ENCODE data around the gene LRRK1. TPM values are rescaled to one million over a fixed set of nuclear protein-coding genes. Genes with fewer than 3 reads are reported as not detected.

LRRK1 gene
- total RNA-seq, 1 donor from 2014 or later = 4.8 TPM

DNA sequence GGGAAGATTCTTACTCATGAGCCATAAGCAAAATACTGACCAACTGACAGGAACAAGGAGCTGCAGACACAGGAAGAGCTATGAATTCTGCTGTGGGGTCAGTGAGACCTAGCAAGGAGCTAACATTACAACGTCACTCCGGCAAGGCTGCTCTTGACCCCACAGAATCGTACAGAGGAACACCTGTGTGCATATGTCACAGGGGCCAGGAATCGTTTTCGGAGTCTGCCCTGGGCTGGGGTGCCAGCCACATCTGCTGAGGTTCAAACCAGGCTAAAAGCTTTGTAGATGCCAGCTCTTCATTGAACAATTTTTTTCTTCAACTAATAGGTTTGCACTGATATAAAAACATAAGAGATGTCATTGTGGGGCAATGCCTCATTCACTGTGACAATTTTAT, 82.6 kb downstream of the LRRK1 start:
- no peak for DNase-seq (ENCODE audit: low read depth in 2 of 2)

DNA sequence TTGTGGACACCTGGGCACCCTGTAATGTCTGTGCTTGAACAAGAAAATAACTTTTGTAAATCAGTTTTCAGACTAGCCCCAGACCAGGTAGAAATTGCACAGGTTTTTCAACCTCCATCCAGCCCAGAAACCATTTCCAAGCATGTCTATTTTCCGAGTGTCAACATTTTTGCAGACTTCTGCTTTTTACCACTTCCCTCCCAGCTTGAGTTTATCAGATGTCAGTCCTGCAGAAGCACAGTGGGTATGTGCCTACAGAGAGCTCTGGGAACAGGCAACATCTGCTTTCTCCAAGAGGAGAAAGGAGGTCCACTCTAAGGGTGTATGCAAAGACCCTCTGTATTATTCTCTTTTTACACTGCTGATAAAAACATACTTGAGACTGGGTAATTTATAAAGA, 83.9 kb downstream of the LRRK1 start:
- no peak for DNase-seq (ENCODE audit: low read depth in 2 of 2)

DNA sequence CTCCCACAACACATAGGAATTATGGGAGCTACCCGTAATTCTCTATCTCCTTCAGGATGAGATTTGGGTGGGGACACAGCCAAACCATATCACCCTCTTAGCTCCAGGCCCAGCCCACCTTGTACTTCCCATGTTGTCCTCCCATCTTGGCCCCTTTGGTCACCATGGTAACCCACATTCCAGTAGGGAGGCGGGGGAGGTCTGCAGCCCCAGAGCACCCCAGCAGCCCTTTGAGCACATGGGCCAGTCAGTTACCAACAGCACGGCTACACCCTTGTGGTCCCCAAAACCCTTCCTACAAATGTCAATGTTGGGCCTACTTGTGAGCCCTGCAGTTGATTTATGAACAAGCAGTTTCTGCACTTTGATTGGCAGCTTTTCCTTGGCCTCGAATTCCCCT, 84.5 kb downstream of the LRRK1 start:
- no peak for DNase-seq (ENCODE audit: low read depth in 2 of 2)

DNA sequence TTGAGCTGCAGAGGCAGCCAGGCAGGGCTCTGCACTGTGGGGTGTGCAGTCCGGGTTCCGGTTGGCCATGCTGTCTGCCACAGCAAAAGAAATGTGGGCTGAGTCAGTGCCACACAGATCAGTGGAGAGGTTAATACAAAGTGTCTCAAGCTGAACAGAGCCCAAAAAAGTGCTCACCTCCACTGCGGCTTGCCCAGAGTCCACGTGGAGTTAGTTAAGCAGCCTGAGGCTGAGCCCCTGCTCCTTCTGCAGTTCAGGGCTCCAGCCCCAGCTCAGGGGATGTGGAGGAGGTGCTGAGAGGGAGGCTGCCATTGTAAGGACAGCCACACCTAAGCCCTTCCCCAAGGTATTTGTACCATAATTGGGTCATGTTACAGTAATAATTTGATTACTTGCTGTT, 85.3 kb downstream of the LRRK1 start:
- DNase-seq (ENCODE audit: low read depth in 2 of 2) = no peak

DNA sequence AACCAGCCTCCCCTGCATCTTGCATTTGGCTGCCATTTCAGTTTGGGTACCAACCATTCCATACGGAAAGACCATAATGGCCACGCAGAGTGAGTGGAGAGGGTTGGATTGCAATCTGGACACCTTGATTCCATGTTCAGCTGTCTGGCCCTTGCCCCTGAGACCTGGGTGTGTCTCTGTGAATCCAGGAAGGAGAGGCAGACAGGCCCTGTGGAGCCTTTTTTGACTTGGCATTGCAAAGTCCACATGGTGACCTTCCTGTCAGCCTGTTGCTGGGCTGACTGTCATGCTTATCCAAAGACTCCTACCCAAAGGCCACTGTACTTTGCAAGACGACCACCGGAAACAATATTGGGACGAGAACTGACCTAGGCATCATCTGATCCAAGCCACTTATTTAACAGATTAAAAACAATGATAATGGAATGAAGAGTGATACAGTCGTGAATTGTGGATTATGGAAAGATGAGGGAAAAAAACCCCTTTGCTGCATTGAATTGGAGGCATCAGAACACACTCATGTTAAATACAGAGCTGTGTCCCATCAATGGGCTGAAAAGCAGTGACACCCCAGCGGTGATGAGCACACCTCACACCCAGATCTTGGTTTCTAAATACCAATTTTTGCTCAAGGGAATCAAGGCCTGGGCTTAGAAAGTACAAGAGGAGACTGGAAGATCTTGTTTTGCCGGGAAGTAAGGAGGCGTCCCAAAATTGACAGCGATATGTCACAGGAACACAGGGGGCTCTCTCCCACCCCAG, 86.0 kb downstream of the LRRK1 start:
- DNase-seq (ENCODE audit: low read depth in 2 of 2) = no peak

DNA sequence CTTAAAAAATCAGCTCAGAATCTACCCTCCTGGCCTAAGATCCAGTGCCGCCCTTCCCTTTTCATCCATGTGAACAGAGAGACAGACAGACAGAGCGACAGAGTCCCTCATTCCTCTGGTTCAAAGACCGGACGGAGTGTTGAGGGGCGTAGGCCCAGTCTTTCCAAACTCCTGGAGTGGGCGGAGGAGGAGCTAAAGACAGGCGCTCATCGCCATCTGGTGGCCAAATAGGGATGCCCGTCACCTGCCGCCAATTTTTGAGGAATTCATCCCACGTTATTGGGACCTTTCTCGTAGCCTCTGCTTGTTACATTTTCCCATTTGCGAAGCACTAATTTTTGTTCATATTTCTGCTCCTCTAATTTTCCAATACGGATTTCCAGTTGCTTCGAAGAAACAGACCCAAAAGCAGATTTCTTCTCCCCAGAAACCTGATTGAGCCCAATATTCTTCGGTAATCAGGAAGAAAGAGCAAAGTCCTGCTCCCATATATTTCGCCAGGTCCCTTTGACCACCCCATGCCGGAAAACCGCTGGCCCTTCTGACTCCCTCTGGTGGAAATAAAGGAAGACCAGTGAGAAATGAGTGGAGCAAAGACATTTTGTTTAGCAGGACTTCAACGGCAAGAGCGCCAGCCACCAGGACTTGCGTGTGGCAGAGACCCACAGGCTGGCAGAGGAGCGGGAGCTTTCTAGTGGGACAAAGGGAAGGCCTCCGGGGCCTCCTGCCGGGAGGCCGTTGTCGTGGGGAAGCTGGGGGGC, 88.0 kb downstream of the LRRK1 start:
- peak; percentile 77 to 85 for DNase-seq (ENCODE audit: low read depth in 2 of 2)

DNA sequence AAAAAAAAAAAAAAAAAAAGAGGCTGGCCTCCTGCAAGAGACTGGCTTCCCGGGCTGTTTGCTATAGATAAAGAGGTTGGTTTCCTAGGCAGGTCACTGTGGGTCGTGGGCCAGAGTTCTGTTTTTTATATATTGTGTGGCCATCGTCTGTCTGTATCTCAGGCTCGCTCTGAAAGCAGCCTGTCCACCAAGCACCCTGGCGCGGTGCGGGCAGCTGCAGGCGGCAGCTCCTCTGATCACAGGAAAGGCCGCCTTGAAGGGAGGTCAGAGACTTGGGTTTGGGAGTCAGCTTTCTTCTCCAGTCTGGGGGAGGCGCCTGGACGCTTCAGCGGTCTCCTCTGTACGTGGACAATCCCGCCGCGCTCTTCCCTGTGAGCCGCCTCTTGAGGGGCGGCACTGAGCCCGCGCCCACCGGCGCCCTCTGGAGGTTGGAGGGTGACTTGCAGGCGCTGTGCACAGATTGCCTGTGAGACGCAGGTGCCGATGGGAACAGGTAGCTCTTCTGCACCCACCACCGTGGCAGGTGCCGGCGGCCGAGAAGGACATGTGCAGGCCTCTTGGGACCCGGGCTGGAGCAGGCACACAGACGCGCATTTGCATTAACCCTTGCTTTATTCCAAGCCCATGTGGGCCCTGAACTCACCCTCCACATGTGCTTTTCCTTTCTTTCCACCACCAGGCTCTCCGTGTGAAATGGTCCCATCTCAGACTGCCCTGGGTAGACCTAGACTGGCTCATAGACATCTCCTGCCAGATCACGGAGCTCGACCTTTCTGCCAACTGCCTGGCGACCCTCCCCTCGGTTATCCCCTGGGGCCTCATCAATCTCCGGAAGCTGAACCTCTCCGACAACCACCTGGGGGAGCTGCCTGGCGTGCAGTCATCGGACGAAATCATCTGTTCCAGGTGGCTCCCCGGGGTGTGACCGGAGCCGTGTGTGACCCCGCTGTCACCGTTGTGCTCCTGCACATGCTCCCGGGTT, 89.3 kb downstream of the LRRK1 start:
- peak; percentile 80 for DNase-seq (ENCODE audit: low read depth in 2 of 2)

DNA sequence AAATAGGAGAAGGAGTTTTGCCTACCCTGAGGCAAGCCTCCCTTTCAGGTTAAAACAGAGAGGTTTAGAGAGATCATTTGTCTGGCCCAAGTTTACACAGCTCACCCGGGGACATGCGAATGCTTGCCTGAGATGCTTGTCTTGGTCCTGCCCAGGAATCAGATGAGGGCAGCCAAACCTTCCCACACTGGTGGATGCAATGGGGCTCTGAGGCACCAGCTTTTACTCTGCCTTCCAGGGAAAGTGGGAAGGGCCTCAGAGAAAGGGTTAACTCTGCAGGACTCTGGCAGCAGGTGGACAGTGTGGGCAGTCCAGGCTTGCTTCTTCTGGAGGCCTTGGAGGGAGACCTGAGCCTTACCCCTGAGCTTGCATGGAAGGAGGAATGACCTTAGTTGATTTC, 90.0 kb downstream of the LRRK1 start:
- DNase-seq (ENCODE audit: low read depth in 2 of 2) = no peak

DNA sequence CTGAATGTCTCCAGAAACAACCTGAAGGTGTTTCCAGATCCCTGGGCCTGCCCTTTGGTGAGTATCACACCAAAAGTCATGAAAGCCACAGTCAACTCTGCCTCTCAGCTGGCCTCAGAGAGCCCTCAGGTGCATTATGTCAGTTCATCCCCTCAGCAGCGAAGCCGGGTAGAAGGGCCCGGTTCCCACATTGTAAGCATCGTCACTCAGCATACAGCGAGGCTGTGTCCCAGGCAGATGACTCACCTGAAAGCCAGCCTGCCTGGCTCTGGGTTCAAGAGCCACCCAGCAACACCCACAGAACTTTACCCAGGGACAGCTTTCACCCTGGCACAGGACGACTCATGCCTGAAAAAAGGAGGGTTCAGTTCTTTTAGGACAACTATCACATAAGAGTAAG, 91.6 kb downstream of the LRRK1 start:
- no peak for DNase-seq (ENCODE audit: low read depth in 2 of 2)

DNA sequence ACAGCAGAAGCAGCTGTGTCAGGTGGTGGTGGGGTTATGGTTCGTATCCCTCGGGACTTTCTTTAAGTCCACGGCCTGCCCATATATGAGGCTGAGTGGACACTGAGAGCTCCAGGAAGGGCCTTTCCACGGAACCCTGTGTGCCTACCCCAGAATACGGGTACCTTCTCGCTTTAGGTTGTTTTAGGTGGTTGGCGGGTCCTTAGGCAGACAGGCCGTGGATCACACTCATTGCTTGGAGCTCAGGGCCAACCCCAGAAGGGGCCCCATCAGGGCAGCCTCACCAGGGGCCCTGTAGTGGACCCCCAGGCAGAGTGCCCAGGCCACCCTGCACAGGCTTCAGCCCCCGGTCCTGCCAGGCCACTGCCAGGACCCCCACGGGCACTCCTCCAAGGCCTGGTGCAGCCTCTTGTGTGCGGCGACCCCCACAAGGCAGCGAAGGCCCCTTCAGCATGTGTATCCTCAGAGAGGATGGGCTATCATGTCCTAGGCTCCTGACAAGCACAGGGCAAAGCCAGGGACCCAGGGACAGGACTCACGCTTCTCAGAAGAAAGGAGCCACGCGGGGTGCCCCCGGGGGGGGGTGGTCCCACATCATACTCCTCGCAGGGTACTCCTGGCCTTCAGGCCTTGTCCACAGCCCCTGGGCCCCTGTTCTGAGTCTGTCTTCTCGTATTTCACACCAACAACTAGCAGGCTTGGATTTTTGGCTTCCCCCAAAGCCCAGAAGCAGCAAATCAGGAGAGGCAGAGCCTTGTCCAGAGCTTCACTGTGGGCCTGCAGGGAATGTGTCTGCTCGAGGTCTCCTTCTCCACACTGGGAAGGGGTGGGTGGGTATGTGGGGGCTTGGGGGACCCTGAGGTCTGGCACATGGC, 93.4 kb downstream of the LRRK1 start:
- no peak for DNase-seq (ENCODE audit: low read depth in 2 of 2)

DNA sequence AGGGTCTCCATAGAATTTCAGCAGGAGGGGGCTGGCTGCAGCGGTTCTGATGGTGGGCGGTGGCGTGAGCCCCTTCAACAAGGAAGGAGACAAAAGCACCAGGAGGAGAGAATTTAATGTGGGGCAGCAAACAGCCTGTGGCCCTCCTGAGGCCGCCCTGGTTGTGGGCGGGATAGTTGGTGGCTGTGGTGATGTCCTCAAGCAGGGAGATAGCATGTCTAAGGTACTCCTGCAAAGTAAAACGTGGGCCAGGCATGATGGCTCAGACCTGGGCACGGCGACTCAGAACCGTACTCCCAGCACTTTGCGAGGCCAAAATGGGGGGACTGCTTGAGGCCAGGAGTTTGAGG, 94.0 kb downstream of the LRRK1 start:
- DNase-seq (ENCODE audit: low read depth in 2 of 2) = no peak

DNA sequence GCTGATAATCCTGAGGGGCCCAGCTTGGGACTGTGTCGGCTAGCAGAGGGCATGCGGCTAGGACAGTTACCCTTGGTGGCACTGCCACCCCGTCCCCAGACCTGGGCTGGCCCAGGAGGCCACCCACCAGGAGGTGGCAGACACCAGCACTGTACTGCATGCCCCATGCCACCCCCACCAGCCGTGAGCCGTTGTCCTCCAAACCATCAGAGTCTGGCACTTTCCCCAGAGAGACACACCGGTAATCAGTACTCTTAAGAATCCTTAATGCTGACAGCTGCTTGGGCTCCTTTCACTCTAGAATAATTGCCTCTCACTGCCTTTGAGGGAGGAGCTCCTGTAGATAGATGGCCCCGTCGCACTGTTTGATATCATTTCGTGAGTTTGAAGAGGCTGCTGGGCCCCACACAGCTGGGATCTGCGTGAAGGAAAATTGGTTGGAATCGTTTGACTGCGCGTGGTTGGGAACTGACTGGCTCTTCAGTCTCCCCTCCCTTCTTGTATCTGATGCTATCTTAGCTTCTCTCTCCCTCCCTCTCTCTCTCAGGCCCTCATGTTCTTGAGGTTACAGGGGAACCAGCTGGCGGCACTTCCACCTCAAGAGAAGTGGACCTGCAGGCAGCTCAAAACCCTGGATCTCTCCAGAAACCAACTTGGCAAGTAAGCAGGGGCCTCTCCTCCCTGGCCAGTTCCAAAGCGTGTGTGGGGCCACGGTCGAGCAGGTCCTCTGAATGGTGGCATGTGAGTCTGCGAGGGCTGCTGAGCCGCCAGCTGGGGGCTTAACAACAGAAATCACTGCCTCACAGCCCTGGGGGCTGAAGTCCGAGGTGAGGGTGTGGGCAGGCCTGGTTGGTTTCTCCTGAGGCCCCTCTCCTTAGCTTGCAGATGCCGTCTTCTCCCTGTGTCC, 94.9 kb downstream of the LRRK1 start:
- DNase-seq (ENCODE audit: low read depth in 2 of 2) = no peak

DNA sequence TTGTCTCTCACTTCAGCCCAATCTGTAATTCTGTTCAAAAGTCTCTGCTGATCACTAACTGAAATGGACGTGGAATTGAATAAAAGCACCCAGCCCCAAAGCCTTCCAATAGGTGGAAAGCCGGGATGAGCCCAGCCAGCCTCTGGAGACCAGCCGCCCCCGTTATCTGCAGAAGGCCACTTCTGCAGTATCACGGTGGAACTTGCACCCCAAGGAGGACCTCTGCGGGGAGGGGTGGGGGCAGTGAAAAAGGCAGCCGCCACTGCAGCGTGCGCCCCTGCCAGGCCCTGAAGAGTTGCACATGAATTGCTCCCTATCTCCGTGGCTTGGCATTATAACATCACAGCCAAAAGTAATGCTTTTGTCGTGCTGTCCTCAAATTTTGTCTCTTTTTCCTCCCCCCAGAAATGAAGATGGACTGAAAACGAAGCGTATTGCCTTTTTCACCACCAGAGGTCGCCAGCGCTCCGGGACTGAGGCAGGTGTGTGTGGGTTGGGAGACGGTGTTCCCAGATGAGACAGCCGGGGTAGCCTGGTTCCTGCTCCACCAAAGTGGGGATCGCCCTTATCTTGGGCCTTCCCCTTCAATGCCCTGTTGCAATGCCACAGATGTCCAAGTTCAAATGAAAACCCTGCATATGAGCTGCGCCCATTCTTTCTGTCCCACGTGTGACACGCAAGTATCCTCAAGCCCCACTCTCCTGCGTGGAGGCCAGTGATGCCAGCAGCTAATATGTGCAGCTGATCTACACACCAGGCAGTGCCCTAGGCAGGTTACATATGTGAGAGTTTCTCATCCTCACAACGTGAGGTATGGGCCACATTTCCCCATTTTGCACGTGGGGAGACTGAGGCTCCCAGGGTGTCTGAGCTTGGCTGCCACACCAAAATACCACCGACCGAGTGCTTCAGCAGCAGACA, 96.0 kb downstream of the LRRK1 start:
- DNase-seq (ENCODE audit: low read depth in 2 of 2) = peak; percentile 71 to 83

DNA sequence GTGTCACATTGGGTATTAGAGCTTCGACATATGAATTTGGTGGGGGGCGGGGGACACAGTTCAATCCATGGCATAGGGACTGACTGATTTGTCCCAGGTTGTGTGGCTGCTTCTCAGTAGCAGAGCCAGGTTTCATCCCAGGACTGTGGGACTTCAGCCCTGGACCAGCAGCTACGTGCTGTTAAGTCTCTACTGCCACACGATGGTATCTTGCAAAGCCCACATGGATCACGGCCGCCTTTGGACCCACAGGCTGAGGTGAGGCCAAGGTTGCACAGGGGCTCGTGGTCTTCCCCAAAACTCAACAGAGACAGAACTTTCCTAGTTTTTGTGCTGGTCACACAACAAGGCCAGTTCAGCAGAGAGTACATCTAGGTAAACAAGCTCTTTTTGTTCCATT, 97.4 kb downstream of the LRRK1 start:
- no peak for DNase-seq (ENCODE audit: low read depth in 2 of 2)

DNA sequence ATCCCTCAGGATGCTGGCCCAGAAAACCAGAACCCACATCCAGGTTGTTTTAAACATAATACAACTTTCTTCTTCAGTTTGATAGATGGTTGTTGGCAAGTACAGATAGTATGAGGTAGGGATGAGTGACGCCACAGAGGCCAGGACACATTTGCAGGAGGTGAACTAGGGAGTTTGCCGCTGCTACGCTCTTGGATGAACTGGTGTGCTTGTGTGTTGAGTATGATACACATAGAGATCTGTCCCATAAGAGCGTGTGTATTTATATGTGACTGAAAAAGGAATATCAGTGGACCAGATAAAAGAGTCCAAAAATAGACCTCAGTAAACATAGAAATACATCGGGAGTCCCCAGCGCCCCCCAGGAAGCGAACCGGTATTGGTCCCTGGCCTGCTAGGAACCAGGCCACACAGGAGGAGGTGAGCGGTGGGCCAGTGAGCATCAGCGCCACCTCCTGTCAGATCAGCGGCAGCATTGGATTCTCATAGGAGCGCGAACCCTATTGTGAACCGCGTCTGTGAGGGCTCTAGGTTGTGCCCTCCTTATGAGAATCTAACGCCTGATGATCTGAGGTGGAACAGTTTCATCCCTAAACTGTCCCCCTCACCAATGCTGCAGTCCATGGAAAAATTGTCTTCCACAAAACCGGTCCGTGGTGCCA, 98.1 kb downstream of the LRRK1 start:
- DNase-seq (ENCODE audit: low read depth in 2 of 2) = peak in 1 of 2 donors; percentile 17

DNA sequence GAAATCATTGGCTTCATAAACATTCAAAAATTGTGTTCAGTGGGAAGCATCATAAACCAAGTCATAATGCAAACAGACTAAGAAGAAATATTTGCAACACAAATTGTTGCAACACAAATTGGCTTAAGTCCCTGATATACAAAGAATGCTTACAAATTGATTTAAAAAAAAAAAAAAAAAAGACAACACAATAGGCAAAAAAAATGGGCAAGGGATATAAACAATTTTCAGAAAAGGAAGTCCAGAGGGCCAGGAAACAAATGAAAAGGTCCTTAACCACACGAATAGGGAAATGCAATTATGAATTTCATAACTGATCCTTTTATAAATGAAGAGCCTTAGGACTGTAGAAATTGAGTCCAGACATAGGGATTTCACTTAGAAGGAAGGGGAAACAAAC, 98.9 kb downstream of the LRRK1 start:
- DNase-seq (ENCODE audit: low read depth in 2 of 2) = peak in 1 of 2 donors; percentile 43

DNA sequence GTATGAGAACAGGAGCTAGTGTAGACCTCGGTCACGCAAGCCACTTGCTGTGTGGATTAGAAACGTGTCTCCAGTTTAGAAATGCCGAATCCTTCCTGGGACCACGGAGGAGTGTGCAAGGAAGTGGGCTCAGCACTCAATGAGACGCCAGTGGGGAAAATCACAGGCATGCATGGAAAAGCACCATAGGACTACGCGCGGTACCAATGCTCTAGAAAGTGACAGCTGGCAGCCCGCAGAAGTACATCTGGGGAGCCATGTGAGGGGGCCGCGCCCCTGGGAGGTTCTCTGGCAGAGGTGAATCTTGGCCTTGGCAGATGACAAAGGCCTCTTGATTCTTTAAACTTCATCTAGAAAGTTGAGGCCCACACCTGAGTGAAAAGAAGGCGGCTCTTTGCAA, 99.3 kb downstream of the LRRK1 start:
- no peak for DNase-seq (ENCODE audit: low read depth in 2 of 2)

DNA sequence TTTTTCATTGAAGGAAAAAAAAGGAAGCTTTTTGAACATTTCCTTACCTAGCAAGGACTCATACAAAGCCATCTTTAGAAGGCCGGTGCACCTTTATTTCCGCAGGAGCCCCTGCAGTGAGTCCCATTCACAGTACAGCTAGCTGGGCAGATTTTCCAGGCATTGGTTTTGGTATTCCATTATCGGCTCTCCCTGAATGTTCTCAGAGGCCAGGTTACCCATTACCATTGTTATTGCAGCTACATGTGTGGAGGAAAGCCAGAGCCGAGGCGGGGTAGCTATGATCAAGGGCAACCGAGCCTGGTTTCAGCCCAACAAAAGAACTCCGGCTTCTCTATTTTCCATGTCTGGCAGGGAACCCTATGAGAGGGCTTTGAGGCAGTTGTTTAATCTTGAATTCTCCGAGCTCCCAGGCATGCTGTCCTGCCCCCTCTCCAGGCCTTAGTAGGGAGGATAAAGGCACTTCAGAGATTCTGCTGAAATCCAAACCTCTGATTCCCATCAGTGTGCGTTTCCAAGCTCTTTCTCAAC, 100.3 kb downstream of the LRRK1 start:
- DNase-seq (ENCODE audit: low read depth in 2 of 2) = no peak

All from lung microvascular endothelial cell (primary cell).